ENCODE results near the gene ADAMTSL2.

ADAMTSL2 gene

DNA sequence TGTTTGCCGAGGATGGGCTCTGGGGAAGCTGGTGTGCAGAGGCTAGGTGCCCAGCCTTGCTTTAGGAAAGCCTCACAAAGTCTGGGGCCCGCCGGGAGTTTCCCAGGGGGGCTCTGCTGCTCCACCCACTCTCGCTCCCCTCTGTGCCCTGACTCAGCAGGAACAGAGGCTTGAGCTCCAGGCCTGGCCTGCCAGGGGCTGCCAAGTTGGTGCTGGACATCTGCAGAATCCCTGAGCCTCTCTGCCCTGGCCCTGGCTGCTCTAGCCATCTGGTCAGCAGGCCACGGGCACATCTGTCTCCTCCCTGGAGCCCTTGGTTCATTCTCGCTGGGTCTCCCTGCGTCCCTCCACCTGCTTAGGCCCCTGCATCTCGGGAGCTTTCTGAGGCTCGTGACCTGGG, 647 bp upstream of the ADAMTSL2 start:
- Histone ChIP-seq H3K9ac (ENCODE audit: low read length in 5 of 5) (no peak overlapping the region), H3K4me1 (ENCODE audit: control insufficient read depth in 5 of 5, insufficient read depth in 5 of 5, low read length in 5 of 5) (peaks cover 1 to 28% (median 26%) of the 10 kb centered on the region in 5 donors), H3K4me3 (ENCODE audit: low read depth in 1 of 5, low read length in 5 of 5) (peak overlapping the region in 2 of 5 donors; percentile 22 to 57), H3K27me3 (ENCODE audit: control insufficient read depth in 5 of 5, insufficient read depth in 4 of 5, low read length in 5 of 5) (peaks cover 14 to 28% (median 23%) of the 10 kb centered on the region in 5 donors), H3K9me3 (ENCODE audit: control insufficient read depth in 5 of 5, low read length in 5 of 5) (no peaks in the 10 kb centered on the region), H3K27ac (ENCODE audit: low read depth, low read length) (no peak overlapping the region), H3K36me3 (ENCODE audit: control insufficient read depth in 5 of 5, insufficient read depth in 5 of 5, low read length in 5 of 5) (no peaks in the 10 kb centered on the region)

DNA sequence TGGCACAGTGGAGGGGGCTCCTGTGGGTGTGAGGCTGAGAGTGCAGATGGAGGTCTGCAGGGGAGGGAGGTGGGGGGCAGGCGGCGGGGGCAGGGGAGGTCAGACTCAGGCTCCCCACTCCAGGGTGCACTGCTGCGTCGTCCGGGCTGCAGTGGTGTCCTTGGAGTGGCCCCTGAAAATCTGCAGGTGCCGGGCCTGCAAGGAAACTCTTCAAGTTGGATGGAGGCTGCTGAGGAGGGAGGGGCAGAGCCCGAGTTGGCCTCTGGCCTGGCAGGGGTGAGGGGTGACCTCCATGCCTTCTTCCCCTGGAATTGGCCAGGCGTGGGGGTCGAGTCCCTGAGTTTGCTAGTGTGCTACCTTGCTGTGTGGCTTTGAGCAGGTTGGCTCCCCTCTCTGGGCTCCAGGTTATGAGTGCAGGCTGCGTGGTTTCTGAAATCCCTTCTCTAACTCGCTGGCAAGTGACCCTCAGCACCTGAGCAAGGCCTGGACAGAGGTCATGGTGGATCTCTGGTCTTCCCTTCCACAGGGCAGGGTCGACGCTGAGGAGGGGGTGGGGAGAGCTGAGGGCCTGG, 888 bp downstream of the ADAMTSL2 start:
- Histone ChIP-seq H3K27ac (ENCODE audit: low read depth, low read length) (no peak overlapping the region), H3K27me3 (ENCODE audit: control insufficient read depth in 5 of 5, insufficient read depth in 4 of 5, low read length in 5 of 5) (peaks cover 7 to 17% (median 11%) of the 10 kb centered on the region in 5 donors), H3K36me3 (ENCODE audit: control insufficient read depth in 5 of 5, insufficient read depth in 5 of 5, low read length in 5 of 5) (no peaks in the 10 kb centered on the region), H3K4me1 (ENCODE audit: control insufficient read depth in 5 of 5, insufficient read depth in 5 of 5, low read length in 5 of 5) (peaks cover 6 to 42% (median 41%) of the 10 kb centered on the region in 5 donors), H3K9ac (ENCODE audit: low read length in 5 of 5) (no peak overlapping the region), H3K4me3 (ENCODE audit: low read depth in 1 of 5, low read length in 5 of 5) (peak overlapping the region in 1 of 5 donors; percentile 57), H3K9me3 (ENCODE audit: control insufficient read depth in 5 of 5, low read length in 5 of 5) (no peaks in the 10 kb centered on the region)

GRCh38 chr9:133536080-133536479, 1.6 kb downstream of the ADAMTSL2 start:
- Histone ChIP-seq H3K4me3 (ENCODE audit: low read depth in 1 of 5, low read length in 5 of 5) (no peak overlapping the region), H3K27me3 (ENCODE audit: control insufficient read depth in 5 of 5, insufficient read depth in 4 of 5, low read length in 5 of 5) (peaks cover under 1 to 16% (median 7%) of the 10 kb centered on the region in 5 donors), H3K4me1 (ENCODE audit: control insufficient read depth in 5 of 5, insufficient read depth in 5 of 5, low read length in 5 of 5) (peaks cover 6 to 46% (median 45%) of the 10 kb centered on the region in 5 donors), H3K36me3 (ENCODE audit: control insufficient read depth in 5 of 5, insufficient read depth in 5 of 5, low read length in 5 of 5) (no peaks in the 10 kb centered on the region), H3K9me3 (ENCODE audit: control insufficient read depth in 5 of 5, low read length in 5 of 5) (no peaks in the 10 kb centered on the region), H3K27ac (ENCODE audit: low read depth, low read length) (no peak overlapping the region), H3K9ac (ENCODE audit: low read length in 5 of 5) (no peak overlapping the region)

- H3K4me1 ChIP-seq (ENCODE audit: control insufficient read depth in 5 of 5, insufficient read depth in 5 of 5, low read length in 5 of 5), result peaks cover 6 to 46% (median 45%) of the 10 kb centered on the region in 5 donors
- no peak overlapping the region for H3K4me3 ChIP-seq (ENCODE audit: low read depth in 1 of 5, low read length in 5 of 5)
- H3K9ac ChIP-seq (ENCODE audit: low read length in 5 of 5), result no peak overlapping the region
- peaks cover 0 to 12% (median 4%) of the 10 kb centered on the region in 5 donors for H3K27me3 ChIP-seq (ENCODE audit: control insufficient read depth in 5 of 5, insufficient read depth in 4 of 5, low read length in 5 of 5)
- no peaks in the 10 kb centered on the region for H3K9me3 ChIP-seq (ENCODE audit: control insufficient read depth in 5 of 5, low read length in 5 of 5)
- H3K27ac ChIP-seq (ENCODE audit: low read depth, low read length), result no peak overlapping the region
- no peaks in the 10 kb centered on the region for H3K36me3 ChIP-seq (ENCODE audit: control insufficient read depth in 5 of 5, insufficient read depth in 5 of 5, low read length in 5 of 5)
Observed at GRCh38 chr9:133536536-133536935, 2.0 kb downstream of the ADAMTSL2 start.

- no peak overlapping the region for H3K9ac ChIP-seq (ENCODE audit: low read length in 5 of 5)
- H3K4me3 ChIP-seq (ENCODE audit: low read depth in 1 of 5, low read length in 5 of 5), result no peak overlapping the region
- no peaks in the 10 kb centered on the region for H3K36me3 ChIP-seq (ENCODE audit: control insufficient read depth in 5 of 5, insufficient read depth in 5 of 5, low read length in 5 of 5)
- no peaks in the 10 kb centered on the region for H3K9me3 ChIP-seq (ENCODE audit: control insufficient read depth in 5 of 5, low read length in 5 of 5)
- H3K27ac ChIP-seq (ENCODE audit: low read depth, low read length), result no peak overlapping the region
- H3K4me1 ChIP-seq (ENCODE audit: control insufficient read depth in 5 of 5, insufficient read depth in 5 of 5, low read length in 5 of 5), result peaks cover 6 to 46% (median 45%) of the 10 kb centered on the region in 5 donors
- peaks cover 0 to 9% (median 4%) of the 10 kb centered on the region in 5 donors for H3K27me3 ChIP-seq (ENCODE audit: control insufficient read depth in 5 of 5, insufficient read depth in 4 of 5, low read length in 5 of 5)
Observed at GRCh38 chr9:133537257-133537656, 2.8 kb downstream of the ADAMTSL2 start.

DNA sequence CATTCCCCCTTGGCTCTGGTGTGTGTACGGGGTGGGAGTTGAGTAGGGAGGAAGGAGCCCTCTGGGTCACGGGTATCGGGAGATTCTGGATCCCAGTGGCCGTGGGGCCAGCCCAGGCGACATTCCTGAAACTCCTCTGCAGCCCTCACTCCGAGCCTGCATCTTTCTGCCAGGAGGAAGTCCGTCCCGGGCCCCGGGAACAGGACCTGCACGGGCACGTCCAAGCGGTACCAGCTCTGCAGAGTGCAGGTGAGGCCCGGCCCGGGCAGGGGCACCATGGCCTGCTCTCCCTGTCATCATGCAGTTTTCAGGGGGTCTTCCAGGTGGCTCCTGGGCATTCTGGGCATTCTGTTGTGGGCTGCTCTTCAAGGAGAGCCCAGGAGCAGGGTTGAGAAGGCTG, 3.7 kb downstream of the ADAMTSL2 start:
- H3K27ac ChIP-seq (ENCODE audit: low read depth, low read length), result no peak overlapping the region
- no peak overlapping the region for H3K9ac ChIP-seq (ENCODE audit: low read length in 5 of 5)
- H3K4me3 ChIP-seq (ENCODE audit: low read depth in 1 of 5, low read length in 5 of 5), result no peak overlapping the region
- peaks cover 6 to 46% (median 43%) of the 10 kb centered on the region in 5 donors for H3K4me1 ChIP-seq (ENCODE audit: control insufficient read depth in 5 of 5, insufficient read depth in 5 of 5, low read length in 5 of 5)
- H3K9me3 ChIP-seq (ENCODE audit: control insufficient read depth in 5 of 5, low read length in 5 of 5), result no peaks in the 10 kb centered on the region
- peaks cover 0 to 9% (median 3%) of the 10 kb centered on the region in 5 donors for H3K27me3 ChIP-seq (ENCODE audit: control insufficient read depth in 5 of 5, insufficient read depth in 4 of 5, low read length in 5 of 5)
- no peaks in the 10 kb centered on the region for H3K36me3 ChIP-seq (ENCODE audit: control insufficient read depth in 5 of 5, insufficient read depth in 5 of 5, low read length in 5 of 5)

DNA sequence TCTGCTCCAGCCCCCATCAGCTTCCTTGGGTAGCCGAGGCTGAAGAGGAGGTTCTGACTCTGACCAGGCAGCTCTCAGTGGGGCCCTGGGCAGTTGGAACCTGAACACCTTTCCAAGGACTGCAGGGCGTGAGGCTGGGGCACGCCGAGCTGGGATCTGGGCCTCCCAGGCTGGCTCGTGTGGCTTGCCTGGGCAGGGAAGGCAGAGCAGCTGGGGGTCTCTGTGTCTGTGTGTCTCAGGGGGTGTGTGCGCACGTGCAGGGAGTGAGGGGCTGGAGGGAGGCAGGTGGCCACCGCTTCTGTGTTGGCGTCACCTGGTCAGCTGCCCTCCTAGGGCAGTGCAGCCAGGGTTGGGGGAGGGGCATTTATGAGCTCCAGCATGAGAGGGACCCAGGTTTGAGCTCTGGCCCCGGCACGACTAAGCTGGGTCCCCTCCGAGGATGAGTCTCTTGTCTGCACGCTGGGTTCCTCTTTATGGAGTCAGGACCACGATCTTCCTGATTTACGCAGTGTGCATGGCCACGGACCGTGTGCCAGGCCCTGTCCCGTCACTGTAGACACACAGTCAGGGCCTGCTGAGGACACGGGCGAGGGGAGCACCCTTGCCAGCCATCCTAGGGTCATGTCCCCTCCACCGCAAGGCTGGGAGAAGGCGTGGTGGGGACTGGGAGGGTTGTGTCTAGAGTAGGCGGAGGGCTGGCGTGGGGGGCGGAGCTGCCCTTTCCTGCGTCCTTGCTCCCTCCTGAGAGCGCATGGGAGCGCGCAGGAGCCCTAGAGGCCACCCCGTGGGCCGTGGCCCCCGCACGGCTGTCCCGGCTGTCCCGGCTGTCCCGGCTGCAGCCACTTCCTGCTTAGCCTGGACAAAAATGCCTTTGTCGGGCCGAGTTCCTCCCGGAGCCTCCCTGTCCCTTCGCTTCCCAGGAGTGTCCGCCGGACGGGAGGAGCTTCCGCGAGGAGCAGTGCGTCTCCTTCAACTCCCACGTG, 4.6 kb downstream of the ADAMTSL2 start:
- Histone ChIP-seq H3K27ac (ENCODE audit: low read depth, low read length) (no peak overlapping the region), H3K9ac (ENCODE audit: low read length in 5 of 5) (no peak overlapping the region), H3K4me1 (ENCODE audit: control insufficient read depth in 5 of 5, insufficient read depth in 5 of 5, low read length in 5 of 5) (peaks cover 5 to 40% (median 38%) of the 10 kb centered on the region in 5 donors), H3K9me3 (ENCODE audit: control insufficient read depth in 5 of 5, low read length in 5 of 5) (no peaks in the 10 kb centered on the region), H3K36me3 (ENCODE audit: control insufficient read depth in 5 of 5, insufficient read depth in 5 of 5, low read length in 5 of 5) (no peaks in the 10 kb centered on the region), H3K27me3 (ENCODE audit: control insufficient read depth in 5 of 5, insufficient read depth in 4 of 5, low read length in 5 of 5) (peaks cover 0 to 9% (median 0%) of the 10 kb centered on the region in 5 donors), H3K4me3 (ENCODE audit: low read depth in 1 of 5, low read length in 5 of 5) (peak overlapping the region in 4 of 5 donors; percentile 36 to 57 (median 48))

- no peak overlapping the region for H3K9ac ChIP-seq (ENCODE audit: low read length in 5 of 5)
- peak overlapping the region in 3 of 5 donors; percentile 36 to 57 (median 46) for H3K4me3 ChIP-seq (ENCODE audit: low read depth in 1 of 5, low read length in 5 of 5)
- H3K27me3 ChIP-seq (ENCODE audit: control insufficient read depth in 5 of 5, insufficient read depth in 4 of 5, low read length in 5 of 5), result peaks cover 0 to 5% (median 0%) of the 10 kb centered on the region in 5 donors
- no peaks in the 10 kb centered on the region for H3K36me3 ChIP-seq (ENCODE audit: control insufficient read depth in 5 of 5, insufficient read depth in 5 of 5, low read length in 5 of 5)
- no peak overlapping the region for H3K27ac ChIP-seq (ENCODE audit: low read depth, low read length)
- H3K4me1 ChIP-seq (ENCODE audit: control insufficient read depth in 5 of 5, insufficient read depth in 5 of 5, low read length in 5 of 5), result peaks cover 8 to 40% (median 33%) of the 10 kb centered on the region in 5 donors
- no peaks in the 10 kb centered on the region for H3K9me3 ChIP-seq (ENCODE audit: control insufficient read depth in 5 of 5, low read length in 5 of 5)
Observed at GRCh38 chr9:133539991-133540697, 5.6 kb downstream of the ADAMTSL2 start.

- Histone ChIP-seq H3K4me1 (ENCODE audit: control insufficient read depth in 5 of 5, insufficient read depth in 5 of 5, low read length in 5 of 5) (peaks cover 10 to 41% (median 34%) of the 10 kb centered on the region in 5 donors), H3K27me3 (ENCODE audit: control insufficient read depth in 5 of 5, insufficient read depth in 4 of 5, low read length in 5 of 5) (peaks cover 0 to 5% (median 0%) of the 10 kb centered on the region in 5 donors), H3K9ac (ENCODE audit: low read length in 5 of 5) (no peak overlapping the region), H3K4me3 (ENCODE audit: low read depth in 1 of 5, low read length in 5 of 5) (no peak overlapping the region), H3K36me3 (ENCODE audit: control insufficient read depth in 5 of 5, insufficient read depth in 5 of 5, low read length in 5 of 5) (no peaks in the 10 kb centered on the region), H3K9me3 (ENCODE audit: control insufficient read depth in 5 of 5, low read length in 5 of 5) (no peaks in the 10 kb centered on the region), H3K27ac (ENCODE audit: low read depth, low read length) (no peak overlapping the region)
Observed at GRCh38 chr9:133540698-133541025, 6.2 kb downstream of the ADAMTSL2 start.

All from subcutaneous abdominal adipose tissue (tissue), 5 donors.